Motor neuron (in vitro differentiated cells): Measurements from ENCODE around the gene CPA5. TPM values are rescaled to one million over a fixed set of nuclear protein-coding genes. Genes with fewer than 3 reads are reported as not detected.
"Not testable (repeated sequence)": the region's sequence is repeated elsewhere in the genome, so short reads cannot be mapped to it uniquely, and the experiment has no call there.

Experiments used
- ATAC-seq, 8 experiments: fragments of 200-7000 bp; cut with Tn5 transposase; replicated peaks in 6 of 8; 2 replicates each; pipeline ENCODE4 v1.8.0; 2021; ENCODE audit warnings: mild to moderate bottlenecking in 8 of 8, moderate library complexity in 8 of 8
- H3K27ac ChIP-seq, 2 donors: fragments of 250-450 bp; sonication (Bioruptor Pico); 2 replicates each; pipeline ENCODE4 v1.9.0; 2021; ENCODE audit warnings: antibody characterized with exemption in 2 of 2, mild to moderate bottlenecking in 2 of 2, moderate library complexity in 1 of 2
- H3K4me1 ChIP-seq, 2 donors: fragments of 250-450 bp; sonication (Bioruptor Pico); replicated peaks in 1 of 2; 2 replicates each; pipeline ENCODE4 v1.6.1; 2021; ENCODE audit warnings: antibody characterized with exemption in 2 of 2, mild to moderate bottlenecking in 2 of 2, moderate library complexity in 1 of 2
- H3K4me3 ChIP-seq, 5 donors: fragments of 250-450 bp; sonication (Bioruptor Pico); 2 replicates each; pipeline ENCODE4 v1.9.0; 2021; ENCODE audit warnings: antibody characterized with exemption in 5 of 5, mild to moderate bottlenecking in 5 of 5, moderate library complexity in 4 of 5
- WGBS, 10 experiments: fragments of 450-650 bp; shearing (Covaris generic); methylation state at CpG; one replicate each; pipeline ENCODE4 v1.0.0; 2022; 5-methylcytosine and 5-hydroxymethylcytosine counted together
- in situ Hi-C, 9 experiments: fragments of 400-800 bp; cut with MboI; loops; one replicate each; pipeline ENCODE4 v1.15.0; 2021; ENCODE audit warnings: low sequenced_read_pairs in 9 of 9, low pct_unique_long_range_greater_than_20kb in 2 of 9; ENCODE audit not compliant: unreplicated experiment in 9 of 9
- total RNA-seq, 8 experiments: library from RNA; unstranded; fragments of 300-600 nt; gene quantifications; 2 replicates each; pipeline versions ENCODE4 v1.2.3 to v1.2.4, GENCODE V29; 2022

CPA5 gene
- total RNA-seq, 8 experiments from 2014 or later, result 0.22 to 2.6 (median 1.4) TPM

DNA sequence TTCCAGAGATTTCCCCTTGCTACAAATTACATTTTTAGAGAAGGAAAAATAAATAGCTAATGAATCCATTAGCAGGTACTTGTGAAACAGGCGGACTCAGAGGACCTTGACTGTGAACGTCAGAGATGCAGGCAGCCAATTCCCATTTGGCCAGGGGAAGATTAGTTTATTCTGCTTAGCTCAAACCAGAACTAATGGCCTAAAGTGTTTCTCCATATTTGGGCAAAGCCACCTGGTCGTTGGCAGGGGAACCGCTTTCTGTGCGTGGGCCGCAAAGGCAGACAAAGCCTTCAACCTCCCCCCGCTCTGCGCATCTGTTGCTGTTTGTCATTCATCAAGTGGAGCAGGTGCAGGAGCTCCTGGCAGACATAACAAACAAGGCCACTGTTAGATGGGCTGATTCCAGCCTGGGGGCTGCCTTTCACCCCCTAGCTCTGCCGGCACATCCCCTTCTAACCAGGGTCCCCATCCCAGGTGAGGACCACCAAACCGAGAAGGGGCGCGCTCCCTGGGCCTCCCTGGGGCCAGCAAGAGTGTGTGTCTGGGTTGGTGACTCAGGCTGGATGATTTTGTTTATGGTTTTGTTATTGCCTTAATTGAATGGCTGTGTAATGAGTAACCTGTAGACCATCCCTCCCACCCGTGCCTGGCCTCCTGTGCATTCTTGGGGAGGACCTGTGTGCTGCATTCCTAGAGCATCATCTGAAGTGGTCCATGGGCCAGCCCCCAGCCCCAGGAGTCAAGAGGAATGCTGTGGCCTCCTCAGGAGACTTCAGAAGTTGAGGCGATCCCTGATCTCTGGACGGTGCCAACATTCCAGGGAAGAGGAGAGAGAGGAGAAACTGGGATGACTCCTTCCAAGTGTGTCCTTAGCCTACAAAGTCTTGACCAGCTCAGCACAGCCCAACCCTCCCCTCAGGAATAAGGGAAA lies 21.2 kb downstream of the CPA5 start:
- H3K4me3 ChIP-seq, result no peak overlapping the region
- WGBS, 10 experiments, result 17 to 100% (median 65%) methylated on average over 1 to 9 of the region's 15 CpGs
- in situ Hi-C loops, result no loop called here
- H3K27ac ChIP-seq, result peak overlapping the region; percentile 26 to 72
- H3K4me1 ChIP-seq, result peaks cover 32 to 42% of the 10 kb centered on the region in 2 donors
- peak in 6 of 8 experiments; percentile 19 to 90 (median 84) for ATAC-seq

DNA sequence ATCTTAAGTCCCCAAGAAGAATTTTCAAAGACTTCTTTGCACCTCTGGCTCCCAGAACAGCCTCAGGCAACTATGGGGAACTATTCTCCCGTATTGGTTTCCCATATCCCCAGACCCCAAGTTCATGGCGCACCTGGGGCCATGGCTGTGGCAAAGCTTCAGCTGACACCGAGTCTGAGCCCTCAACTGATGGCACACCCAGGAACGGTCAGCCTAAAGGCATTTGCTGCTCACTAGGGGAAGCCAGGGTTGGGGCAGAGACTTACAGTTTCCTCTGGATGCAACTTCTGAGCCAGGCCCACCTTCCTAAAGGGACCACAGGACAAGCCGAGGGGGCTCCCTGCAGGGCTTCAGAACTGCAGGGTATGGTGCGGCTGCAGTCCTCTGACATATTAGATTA lies 21.9 kb downstream of the CPA5 start:
- Histone ChIP-seq H3K27ac (peak overlapping the region in 1 of 2 donors; percentile 72), H3K4me1 (peaks cover 32 to 42% of the 10 kb centered on the region in 2 donors), H3K4me3 (no peak overlapping the region)
- in situ Hi-C loops, result no loop called here
- no peak for ATAC-seq
- 62 to 100% (median 90%) methylated on average over 1 to 3 of the region's 6 CpGs; no CpG with 5 or more reads in 1 of the 10 experiments for WGBS, 10 experiments

DNA sequence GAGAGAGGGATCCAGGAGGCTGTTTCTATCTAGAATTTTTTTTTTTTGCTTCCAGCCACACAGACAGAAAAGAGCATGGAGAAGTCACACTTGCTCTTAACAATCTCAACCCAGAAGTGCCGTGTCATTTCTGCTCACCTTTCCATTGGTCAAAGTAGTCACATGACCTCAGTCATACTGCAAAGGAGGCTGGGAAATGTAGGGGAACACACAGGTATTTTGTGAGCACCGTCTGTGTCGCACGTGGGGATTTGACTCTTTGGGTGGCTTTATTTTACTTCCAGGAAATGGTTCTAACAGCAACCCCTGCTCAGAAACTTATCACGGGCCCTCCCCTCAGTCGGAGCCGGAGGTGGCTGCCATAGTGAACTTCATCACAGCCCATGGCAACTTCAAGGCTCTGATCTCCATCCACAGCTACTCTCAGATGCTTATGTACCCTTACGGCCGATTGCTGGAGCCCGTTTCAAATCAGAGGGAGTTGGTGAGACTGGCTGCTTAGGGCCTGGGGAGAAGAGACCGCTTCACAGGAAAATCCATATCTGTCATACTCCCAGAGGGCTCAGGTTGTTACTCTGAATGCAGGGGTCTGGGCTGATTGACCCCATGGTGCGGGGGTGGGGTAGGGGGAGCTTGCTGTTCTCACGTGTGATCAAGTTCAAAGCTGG lies 22.6 kb downstream of the CPA5 start:
- no peak for ATAC-seq
- Histone ChIP-seq H3K4me3 (no peak overlapping the region), H3K4me1 (peaks cover 32 to 46% of the 10 kb centered on the region in 2 donors), H3K27ac (peak overlapping the region in 1 of 2 donors; percentile 3)
- WGBS, 10 experiments, result 67 to 100% (median 90%) methylated on average over 1 to 11 of the region's 13 CpGs; no CpG with 5 or more reads in 2 of the 10 experiments
- in situ Hi-C loops, result no loop called here

DNA sequence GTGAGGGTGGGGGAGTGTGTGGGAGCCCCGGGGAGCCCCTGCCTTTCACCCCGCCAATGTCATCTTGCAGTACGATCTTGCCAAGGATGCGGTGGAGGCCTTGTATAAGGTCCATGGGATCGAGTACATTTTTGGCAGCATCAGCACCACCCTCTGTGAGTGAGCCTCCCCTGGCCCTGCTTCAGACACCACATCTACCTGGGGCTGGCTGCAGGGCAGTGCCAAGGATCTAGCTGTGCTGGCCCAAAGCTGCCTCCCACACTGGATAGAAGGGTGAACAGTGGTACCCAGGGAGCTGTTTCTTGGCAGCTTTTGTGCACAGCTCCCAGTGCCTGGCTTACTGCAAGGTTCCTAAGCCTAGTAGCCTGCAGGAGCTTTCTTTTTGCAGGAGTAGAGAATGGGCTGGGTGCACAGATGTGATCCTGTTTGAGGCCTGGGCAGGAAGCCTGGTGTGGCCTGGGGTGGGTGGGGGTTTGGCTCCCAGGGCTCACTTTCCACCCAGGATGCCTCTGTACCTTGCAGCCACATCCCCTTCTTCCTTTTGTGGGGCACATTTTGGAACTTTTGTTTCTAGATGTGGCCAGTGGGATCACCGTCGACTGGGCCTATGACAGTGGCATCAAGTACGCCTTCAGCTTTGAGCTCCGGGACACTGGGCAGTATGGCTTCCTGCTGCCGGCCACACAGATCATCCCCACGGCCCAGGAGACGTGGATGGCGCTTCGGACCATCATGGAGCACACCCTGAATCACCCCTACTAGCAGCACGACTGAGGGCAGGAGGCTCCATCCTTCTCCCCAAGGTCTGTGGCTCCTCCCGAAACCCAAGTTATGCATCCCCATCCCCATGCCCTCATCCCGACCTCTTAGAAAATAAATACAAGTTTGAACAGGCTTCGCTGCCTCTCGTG lies 23.5 kb downstream of the CPA5 start:
- no peak overlapping the region for H3K4me3 ChIP-seq
- 93 to 100% (median 100%) methylated on average over 2 to 12 of the region's 19 CpGs; no CpG with 5 or more reads in 5 of the 10 experiments for WGBS, 10 experiments
- peaks cover 38 to 54% of the 10 kb centered on the region in 2 donors for H3K4me1 ChIP-seq
- in situ Hi-C loops, result no loop called here
- no peak for ATAC-seq
- peak overlapping the region in 1 of 2 donors; percentile 3 for H3K27ac ChIP-seq

DNA sequence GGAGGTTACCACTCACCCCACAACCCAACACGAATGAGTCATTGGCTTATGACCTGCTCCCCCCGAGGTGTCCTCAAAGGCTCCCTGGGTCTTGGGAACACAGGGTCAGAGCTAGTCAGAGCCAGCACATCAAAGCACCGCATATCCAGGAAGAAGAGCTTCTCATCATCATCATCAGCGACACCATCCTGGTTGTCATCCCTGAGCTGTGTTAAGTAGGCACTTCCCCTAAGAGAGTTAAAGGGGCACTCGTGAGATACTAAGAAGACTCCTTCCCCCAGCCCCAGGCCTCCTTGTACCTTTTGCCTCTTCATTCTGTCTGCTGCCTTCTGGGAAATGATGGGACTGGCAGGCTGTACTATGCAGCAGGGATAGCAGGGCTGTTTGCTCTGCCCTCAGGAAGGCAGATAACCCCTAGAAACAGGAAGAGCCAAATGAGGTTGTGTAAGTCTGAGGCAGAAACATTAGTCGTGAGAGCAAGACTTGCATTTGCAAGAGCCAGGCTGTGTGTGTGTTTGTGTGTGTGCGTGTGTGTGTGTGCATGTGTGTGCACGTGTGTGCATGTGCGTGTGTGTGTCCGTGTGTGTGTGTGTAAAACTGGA lies 24.6 kb downstream of the CPA5 start:
- WGBS, 10 experiments, result 20 to 100% (median 56%) methylated on average over 1 to 7 of the region's 10 CpGs; no CpG with 5 or more reads in 2 of the 10 experiments
- H3K4me1 ChIP-seq, result peaks cover 49 to 65% of the 10 kb centered on the region in 2 donors
- H3K4me3 ChIP-seq, result no peak overlapping the region
- in situ Hi-C loops, result no loop called here
- ATAC-seq, result peak in 3 of 8 experiments; percentile 2 to 79 (median 3)
- H3K27ac ChIP-seq, result no peak overlapping the region

DNA sequence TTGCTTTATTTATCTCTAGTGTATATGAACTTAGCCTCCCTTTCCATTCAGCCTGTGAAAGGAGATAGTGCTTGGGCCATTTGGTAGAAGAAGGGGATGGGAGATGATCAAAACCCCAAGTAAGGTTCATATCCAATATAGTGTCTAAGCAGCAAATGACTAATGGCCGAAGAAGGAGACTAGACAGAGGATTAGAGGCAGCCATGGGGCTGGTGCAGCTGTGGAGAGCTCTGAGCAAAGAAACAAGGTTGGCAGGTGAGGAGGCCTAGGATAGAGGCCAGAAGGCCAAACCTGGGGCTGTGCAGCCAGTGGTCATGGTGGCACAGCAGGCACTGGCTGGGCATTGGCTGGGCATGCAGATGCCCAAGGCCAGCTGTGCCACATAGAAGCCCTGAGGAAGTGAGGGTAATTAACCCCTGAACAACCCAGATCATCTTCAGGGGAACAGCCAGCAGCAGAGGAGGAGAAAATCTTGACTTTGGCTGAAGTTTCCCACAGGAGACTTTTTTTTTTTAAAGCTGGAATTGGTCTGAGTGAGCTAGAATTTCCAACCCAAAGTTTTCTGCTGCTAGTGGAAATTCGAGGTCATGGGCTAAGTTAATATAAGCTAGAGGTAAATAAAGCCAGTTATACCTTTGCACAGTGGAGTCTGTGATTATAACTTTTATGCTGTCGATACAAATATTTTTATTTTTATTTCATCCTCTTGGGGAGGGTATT lies 25.4 kb downstream of the CPA5 start:
- in situ Hi-C loops, result no loop called here
- Histone ChIP-seq H3K4me1 (peaks cover 44 to 63% of the 10 kb centered on the region in 2 donors), H3K27ac (no peak overlapping the region), H3K4me3 (no peak overlapping the region)
- no peak for ATAC-seq
- WGBS, 10 experiments, result 40 to 100% (median 64%) methylated on average over 1 to 3 of the region's 3 CpGs; no CpG with 5 or more reads in 1 of the 10 experiments

DNA sequence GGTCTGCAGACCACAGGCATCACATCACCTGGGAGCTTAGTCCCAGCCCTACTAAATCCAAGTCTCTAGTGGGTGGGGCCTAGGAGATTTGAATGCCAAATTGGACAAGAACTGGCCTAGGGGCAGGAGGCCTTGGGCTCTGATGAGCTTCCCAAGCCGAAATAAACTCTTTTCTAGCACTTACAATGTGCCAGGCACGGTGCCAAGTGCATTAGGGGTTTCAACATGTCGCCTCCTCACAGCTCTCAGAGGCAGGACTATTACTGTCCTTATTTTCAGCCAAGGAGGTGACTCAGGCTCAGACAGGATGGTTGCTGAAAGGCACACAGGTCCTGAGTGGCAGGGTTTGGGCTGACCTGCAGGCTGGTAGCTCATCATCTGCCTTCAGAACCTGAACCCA lies 26.4 kb downstream of the CPA5 start:
- no peak overlapping the region for H3K4me3 ChIP-seq
- peaks cover 34 to 52% of the 10 kb centered on the region in 2 donors for H3K4me1 ChIP-seq
- no peak for ATAC-seq
- in situ Hi-C loops, result no loop called here
- no peak overlapping the region for H3K27ac ChIP-seq
- WGBS, 10 experiments, result 72 to 100% (median 87%) methylated on average over 1 to 3 of the region's 3 CpGs; no CpG with 5 or more reads in 5 of the 10 experiments

DNA sequence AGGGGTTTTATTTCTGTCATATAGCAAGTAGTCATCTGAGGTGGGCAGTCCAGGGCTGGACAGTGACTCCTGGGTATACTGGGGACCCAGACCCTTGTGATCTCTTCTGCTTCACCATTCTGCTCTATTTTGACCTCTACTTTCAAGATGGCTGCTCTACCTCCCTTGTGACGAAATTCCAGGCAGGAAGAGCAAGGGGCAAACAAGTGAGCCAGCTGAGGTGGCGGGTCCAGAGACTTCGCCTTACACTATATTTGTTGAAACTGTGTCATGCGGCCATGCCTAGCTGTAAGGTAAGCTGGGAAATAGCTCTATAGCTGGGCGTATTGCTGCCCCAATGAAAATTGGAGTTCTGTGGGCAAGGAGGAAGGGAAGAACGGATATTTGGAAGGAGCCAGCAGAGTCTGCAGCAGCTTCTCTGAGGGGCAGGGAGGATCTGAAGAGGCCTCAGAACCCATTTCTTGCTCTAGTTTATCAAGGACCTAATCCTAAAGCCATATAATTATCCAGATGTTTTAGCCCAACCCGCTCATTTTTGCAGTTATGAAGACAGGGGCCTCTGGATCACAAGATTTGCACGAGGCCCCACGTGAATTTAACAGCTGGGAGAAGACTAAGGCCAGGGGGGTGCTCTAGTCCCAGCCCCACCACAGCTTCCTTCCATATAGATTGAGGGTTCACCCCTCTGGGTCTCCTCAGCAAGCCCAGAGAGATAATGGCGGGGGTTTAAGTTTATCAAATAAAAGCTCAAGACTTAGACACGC lies 28.0 kb downstream of the CPA5 start:
- WGBS, 10 experiments, result 64 to 100% (median 81%) methylated on average over 1 to 9 of the region's 11 CpGs
- ATAC-seq, result no peak

DNA sequence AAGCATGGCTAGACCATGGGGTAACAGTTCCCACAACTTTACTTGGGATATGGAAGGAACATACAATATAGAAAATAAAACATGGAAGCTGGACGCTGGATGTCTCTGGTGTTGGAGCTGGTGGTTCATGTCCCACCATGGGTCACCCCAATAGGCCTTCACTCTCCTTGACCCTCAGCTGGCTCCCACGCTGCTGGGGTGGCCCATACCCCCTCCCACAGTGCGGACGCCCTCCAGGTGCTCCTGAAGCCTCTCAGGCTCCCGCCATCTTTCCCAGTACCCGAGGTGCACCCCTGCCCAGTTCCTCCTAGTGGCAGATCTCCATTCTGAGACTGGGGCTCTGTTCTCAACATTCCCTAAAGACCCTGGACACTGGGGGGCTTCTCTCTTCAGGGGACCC lies 29.9 kb downstream of the CPA5 start:
- Histone ChIP-seq H3K27ac (peak overlapping the region; percentile 70 to 94), H3K4me1 (peaks cover 19 to 30% of the 10 kb centered on the region in 2 donors), H3K4me3 (no peak overlapping the region)
- no peak for ATAC-seq
- WGBS, 10 experiments, result 83 to 96% (median 93%) methylated on average over 1 to 5 of the region's 6 CpGs; no CpG with 5 or more reads in 5 of the 10 experiments
- in situ Hi-C loops, result no loop called here

More for the DNA sequence above, 28.0 kb downstream of the CPA5 start:
- H3K4me3 ChIP-seq, result no peak overlapping the region
- H3K27ac ChIP-seq, result peak overlapping the region; percentile 70 to 94
- in situ Hi-C loops, result no loop called here
- peaks cover 26 to 40% of the 10 kb centered on the region in 2 donors for H3K4me1 ChIP-seq

DNA sequence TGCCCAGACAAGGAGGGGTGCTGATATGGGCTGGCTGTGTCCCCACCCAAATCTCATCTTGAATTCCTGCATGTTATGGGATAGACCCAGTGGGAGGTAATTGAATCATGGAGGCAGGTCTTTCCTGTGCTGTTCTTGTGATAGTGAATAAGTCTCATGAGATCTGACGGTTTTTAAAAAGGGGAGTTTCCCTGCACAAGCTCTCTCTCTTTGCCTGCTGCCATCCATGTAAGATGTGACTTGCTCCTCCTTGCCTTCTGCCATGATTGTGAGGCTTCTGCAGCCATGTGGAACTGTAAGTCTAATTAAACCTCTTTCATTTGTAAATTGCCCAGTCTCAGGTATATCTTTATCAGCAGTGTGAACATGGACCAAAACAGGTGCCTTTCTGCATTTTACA lies 31.8 kb downstream of the CPA5 start:
- in situ Hi-C loops, H3K4me3 ChIP-seq, ATAC-seq, H3K27ac ChIP-seq: not testable (repeated sequence)
- H3K4me1 ChIP-seq, result peaks cover 35 to 44% of the 10 kb centered on the region in 2 donors
- 20 to 100% (median 83%) methylated on average over 1 of the region's 1 CpG; no CpG with 5 or more reads in 7 of the 10 experiments for WGBS, 10 experiments

DNA sequence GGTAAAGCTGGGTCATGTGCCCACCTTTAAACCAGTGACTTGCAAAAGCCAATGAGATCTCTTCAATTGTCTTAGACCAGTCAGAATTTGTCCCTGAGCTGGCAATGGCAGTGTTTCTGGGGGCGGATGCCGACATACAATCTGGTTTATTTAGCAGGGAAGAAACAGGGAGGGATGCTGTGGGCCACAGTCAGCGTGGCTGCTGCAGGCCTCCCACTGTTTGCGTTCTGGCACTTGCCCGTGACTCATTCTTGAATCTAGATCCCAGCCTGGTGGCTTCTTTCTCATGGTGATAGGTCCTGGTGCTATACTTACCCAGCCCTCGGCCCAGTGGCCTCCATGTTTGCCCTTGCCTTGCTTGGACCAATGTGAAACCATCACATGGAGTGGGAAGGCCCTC lies 32.6 kb downstream of the CPA5 start:
- Histone ChIP-seq H3K4me3 (no peak overlapping the region), H3K4me1 (peaks cover 35 to 41% of the 10 kb centered on the region in 2 donors), H3K27ac (no peak overlapping the region)
- in situ Hi-C loops, result no loop called here
- ATAC-seq, result no peak
- WGBS, 10 experiments, result 53 to 100% (median 67%) methylated on average over 1 to 6 of the region's 6 CpGs; no CpG with 5 or more reads in 1 of the 10 experiments
